Stimulated activated CD4-positive, alpha-beta T cell treated with anti-CD3 and anti-CD28 coated beads, Interleukin-2, amount 100 ng/mL, for 24 hours (primary cell): Measurements from ENCODE around the gene BICDL1.

Experiments used
- DNase-seq, 2 donors: peaks; one replicate each; pipeline ENCODE4 v3.0.0-alpha.2; 2020

Gene BICDL1

GRCh38 chr12:120103044-120103338 lies 114.0 kb downstream of the BICDL1 start:
- DNase-seq, result no peak

DNA sequence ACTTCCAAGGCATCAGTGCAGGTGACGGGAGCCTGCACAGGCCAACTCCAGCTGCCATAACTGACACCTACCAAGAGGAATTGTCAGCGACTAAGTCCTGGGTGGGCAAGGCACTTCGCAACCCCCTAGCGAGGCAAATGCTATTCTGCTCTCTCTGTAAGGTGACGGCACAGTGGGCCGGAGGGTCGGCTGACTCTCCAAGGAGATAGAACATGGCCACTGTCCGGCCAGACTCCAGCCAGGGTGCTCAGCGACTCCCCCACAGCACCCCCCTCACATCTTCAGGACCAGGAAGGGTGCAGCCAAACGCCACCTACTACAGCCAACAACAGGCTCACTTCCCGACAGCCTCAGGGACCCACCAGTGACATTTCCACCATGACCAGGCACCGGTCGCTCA lies 114.3 kb downstream of the BICDL1 start:
- no peak for DNase-seq

DNA sequence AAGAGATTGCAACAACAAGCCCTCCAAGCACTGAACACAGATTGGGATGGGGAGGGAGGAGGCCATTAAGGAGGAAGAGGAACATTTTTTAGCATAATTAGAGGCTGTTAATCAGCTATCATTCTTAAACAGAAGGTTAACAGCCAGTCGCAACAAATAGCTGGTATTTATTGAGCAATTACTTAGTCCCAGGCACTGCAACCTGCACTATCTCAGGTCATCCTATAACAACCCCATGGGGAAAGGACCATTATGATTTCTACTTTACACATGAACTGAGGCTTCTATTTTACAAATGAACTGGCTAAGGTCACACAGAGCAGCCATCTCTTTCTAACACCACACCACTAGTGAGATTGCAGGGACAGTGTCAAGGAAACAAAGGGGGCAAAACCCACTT lies 117.1 kb downstream of the BICDL1 start:
- DNase-seq, result no peak

DNA sequence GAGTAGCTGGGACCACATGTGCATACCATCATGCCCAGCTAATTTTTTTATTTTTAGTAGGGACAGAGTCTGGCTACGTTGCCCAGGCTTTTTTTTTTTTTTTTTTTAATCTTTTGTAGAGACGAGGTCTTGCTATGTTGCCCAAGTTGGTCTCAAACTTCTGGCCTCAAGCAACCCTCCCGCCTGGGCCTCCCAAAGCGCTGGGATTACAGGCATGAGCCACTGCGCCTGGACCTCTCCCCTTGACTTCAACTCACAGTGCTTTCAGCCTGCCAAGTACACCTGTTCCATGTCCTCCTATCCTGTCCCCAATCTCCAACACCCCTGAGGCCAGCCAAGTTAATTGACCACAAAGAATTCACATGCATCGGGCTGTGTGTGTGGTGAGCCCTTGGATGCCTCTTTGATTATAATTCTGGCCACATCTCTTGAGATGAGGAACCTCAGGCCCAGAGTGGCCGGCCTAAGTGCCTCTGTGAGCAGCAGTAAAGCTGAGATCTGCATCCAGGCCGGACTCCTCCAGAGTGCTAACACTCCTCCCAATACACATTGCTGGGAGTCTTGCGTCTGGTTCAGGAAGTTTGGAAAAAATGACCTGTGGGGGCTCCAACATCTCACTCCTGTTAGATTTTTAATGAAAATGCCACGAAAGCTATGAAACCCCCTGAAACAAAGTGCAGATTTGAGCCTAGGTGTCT lies 120.7 kb downstream of the BICDL1 start:
- DNase-seq, result no peak

DNA sequence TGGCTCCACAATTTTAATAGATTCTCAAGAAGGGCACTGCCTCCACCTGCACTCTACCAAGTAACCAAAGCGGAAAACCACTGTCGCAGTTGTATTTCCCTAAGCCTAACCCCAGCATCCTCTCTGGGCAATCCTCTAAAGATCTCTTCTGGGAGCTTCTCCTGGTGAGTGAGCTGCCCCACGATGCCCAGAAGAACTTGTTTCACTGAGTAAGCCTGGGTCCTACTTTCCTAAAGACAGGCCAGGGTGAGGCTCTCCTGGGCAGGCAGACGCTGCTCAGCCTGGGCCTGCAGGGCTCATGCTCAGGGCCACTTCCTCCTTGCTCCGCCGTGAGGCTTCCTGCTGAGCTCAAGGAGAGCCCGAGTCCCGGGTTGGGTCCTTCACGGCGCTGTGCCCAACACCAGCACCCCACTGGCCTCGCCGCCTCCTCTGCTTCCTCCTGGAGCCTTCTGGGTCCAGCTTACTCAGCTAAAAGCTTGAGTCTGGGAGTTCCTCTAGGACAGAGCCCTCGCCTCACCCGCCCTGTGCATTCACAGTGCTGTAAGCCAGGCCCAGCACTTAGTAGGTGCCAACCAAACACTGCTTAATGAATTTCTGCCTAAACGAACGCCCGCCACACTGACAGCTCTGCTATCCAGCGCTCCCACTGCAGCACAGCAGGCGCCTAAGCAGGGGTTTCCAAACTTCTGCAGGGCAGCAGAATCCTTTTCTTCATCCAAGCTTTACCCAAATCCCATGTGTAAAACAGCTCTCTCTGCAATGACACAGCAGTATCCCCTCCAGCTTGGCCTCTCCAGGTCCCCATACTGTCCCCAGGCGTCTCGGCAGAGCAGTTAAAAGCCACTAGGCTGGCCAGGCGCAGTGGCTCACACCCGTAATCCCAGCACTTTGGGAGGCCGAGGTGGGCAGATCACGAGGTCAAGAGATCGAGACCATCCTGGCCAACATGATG lies 121.8 kb downstream of the BICDL1 start:
- peak; percentile 49 to 56 for DNase-seq

- DNase-seq, result no peak
These were observed 126.0 kb downstream of the BICDL1 start for GRCh38 chr12:120115066-120115465.

- peak; percentile 42 to 49 for DNase-seq
These were observed 126.8 kb downstream of the BICDL1 start for GRCh38 chr12:120115692-120116440.

GRCh38 chr12:120116441-120116791 lies 127.4 kb downstream of the BICDL1 start, which contains the start of gene RAB35:
Gene RAB35, minus strand, starts transcription at chr12:120116753. Its CDS starts 103 bp downstream, at chr12:120116650.
- DNase-seq, result no peak

DNA sequence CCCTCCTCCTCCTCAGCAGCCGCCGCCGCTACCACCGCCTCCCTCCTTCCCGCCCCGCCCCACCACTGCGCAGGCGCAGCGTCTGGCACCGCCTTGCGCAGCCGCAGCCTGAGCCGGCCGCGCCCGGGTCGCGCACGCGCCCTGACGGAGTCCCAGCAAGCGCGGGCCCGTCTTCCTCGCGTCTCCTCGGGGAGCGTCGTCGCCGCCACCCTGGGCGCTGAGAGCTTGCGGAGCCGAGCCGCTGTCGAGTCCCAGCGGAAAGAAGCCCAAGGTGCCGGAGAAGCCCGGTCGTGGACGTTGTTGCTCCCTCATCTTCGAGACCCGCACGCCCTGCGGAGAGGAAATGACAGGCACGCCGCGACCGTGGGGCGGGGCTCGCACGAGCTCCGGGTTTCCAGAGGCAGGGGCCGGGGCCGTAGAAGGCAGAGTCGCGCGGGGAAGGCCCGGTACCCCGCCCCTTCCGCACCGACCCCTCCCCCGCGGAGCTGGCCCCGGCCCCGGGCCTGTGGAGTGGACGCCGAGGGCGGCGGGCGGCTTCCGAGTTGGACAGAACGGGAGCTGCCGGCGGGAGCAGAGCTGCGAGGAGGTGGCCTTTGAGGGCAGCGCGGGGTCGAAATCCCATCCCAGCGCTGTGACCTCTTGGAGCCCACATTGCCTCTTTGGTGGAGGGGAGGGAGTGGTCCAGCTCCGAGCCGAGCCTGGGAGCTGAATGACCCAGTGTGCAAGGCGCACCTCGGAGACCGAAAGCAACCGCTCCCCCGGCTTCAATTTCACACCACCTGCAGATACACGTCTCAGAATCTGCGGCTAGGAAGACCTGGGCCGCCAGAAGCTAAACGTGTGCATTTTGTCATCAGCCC lies 128.0 kb downstream of the BICDL1 start:
- DNase-seq, result peak; percentile 97 to 98

DNA sequence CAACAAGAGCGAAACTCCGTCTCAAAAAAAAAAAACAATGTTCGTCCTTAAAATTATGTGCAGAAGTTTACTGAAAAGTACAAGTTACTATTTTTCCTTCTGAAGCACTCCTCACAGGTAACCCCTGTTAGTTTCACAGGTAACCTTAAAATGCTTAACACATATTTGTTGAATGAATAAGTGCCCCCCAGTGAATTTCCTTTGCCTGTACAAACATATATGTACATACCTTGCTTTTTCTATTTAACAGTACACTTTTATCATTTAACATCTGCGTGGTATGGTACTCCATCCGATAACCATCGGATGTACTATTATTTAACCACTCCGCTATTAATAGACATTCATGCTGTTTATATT lies 128.9 kb downstream of the BICDL1 start:
- no peak for DNase-seq

- DNase-seq, result no peak
These were observed 129.5 kb downstream of the BICDL1 start for GRCh38 chr12:120118321-120119061.

GRCh38 chr12:120119271-120119973 lies 130.4 kb downstream of the BICDL1 start:
- peak in 1 of 2 donors; percentile 58 for DNase-seq

GRCh38 chr12:120121343-120121742 lies 132.3 kb downstream of the BICDL1 start:
- no peak for DNase-seq

GRCh38 chr12:120121766-120122293 lies 132.8 kb downstream of the BICDL1 start:
- no peak for DNase-seq

- no peak for DNase-seq
These were observed 136.0 kb downstream of the BICDL1 start for GRCh38 chr12:120125029-120125428.

- peak in 1 of 2 donors; percentile 30 for DNase-seq
These were observed 137.0 kb downstream of the BICDL1 start for GRCh38 chr12:120125792-120126634.

DNA sequence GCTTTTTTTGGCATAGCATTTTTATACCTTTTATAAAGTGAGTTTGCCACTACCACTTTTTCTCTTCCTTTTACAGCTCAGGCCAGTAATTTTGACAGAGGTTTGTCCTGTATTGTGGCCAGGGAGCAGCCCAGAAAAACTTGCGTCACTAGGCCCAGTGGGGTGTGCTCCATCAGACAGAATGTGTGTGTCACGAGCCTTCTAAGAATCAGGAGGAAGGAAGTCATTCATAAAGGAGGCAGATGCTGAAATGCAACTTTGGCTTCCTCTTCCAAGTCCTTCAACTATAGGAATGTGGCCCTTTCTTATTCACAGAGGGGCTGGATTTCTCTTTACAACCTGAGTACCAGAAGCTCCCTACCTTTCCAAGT lies 137.6 kb downstream of the BICDL1 start:
- DNase-seq, result peak in 1 of 2 donors; percentile 28

DNA sequence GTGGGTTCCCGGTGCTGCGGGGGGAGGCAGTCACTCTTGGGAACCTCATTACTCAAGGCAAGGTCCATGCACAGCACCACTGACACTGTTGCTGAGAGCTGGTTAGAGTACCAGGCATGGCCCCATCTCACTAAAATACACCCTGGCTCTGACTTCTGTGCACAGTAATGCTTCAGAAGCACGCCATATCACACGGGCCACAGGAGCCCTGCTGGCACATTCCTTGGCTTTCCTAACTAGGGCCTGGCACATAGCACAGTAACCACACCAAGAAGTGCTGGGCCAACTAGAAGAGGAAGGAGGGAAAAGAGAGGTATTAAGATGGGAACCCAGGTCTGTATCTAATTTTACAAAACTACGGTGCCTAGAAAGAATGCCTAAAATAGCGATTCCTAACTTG lies 141.0 kb downstream of the BICDL1 start:
- DNase-seq, result no peak

DNA sequence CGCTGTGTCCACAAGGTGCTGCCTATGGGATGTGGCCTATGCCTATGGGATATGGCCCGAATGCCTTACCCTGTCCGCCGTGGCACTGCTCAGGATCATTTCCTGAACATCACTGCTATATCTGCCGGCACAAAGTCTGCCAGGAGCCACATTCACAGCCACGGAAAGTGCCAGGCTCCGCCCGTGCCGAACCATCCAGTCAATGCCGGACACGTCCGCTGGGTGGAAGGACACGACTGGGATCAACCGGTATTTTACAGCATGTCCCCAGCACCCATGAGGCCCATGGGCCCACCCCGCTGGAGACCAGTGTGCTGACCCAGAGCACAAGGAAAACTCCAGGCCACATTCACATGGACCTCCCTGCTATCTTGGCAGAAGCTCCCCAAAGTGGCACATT lies 142.1 kb downstream of the BICDL1 start:
- no peak for DNase-seq
